C4-2B (cell line): Measurements from ENCODE around the gene PDE9A.

Source experiments
- H3K27ac ChIP-seq: fragments of 450-650 bp; 2 replicates; pipeline ENCODE4 v1.5.1; 2017
- ZFX ChIP-seq: fragments of 450-650 bp; IDR thresholded peaks from 2 replicates; pipeline ENCODE4 v1.6.1; 2017
- TF ChIP-seq, protein P1 (sequence below): fragments of 450-650 bp; conservative IDR thresholded peaks from 2 replicates; pipeline ENCODE4 v1.5.1; 2017; ENCODE audit warnings: mild to moderate bottlenecking

Gene PDE9A

DNA sequence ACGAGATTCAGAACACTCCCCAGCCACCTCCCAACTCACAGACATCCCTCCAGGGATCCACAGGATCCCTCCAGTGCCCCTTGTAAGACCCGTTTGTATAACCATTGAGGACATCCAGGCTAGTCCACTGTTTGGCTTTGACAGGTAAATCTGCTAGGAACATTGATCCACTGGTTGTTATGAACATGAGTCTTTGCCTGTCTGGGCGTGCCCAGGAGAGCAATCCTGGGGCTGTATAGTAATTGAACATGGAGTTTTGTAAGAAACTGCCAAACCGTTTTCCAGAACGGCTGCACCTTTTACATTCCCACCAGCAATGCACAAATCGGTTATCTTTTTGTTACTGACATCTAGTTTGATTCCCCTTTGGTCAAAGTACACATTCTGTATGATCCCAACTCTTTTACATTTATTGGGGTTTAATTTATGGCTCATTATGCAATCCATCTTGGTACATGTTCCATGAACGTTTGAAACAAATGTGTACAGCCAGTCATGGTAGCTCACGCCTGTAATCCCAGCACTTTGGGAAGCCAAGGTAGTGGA lies 137.2 kb downstream of the PDE9A start:
- no peak overlapping the region for H3K27ac ChIP-seq
- TF ChIP-seq, protein P1, sequence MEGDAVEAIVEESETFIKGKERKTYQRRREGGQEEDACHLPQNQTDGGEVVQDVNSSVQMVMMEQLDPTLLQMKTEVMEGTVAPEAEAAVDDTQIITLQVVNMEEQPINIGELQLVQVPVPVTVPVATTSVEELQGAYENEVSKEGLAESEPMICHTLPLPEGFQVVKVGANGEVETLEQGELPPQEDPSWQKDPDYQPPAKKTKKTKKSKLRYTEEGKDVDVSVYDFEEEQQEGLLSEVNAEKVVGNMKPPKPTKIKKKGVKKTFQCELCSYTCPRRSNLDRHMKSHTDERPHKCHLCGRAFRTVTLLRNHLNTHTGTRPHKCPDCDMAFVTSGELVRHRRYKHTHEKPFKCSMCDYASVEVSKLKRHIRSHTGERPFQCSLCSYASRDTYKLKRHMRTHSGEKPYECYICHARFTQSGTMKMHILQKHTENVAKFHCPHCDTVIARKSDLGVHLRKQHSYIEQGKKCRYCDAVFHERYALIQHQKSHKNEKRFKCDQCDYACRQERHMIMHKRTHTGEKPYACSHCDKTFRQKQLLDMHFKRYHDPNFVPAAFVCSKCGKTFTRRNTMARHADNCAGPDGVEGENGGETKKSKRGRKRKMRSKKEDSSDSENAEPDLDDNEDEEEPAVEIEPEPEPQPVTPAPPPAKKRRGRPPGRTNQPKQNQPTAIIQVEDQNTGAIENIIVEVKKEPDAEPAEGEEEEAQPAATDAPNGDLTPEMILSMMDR = no peak
- TF ChIP-seq ZFX = no peak

DNA sequence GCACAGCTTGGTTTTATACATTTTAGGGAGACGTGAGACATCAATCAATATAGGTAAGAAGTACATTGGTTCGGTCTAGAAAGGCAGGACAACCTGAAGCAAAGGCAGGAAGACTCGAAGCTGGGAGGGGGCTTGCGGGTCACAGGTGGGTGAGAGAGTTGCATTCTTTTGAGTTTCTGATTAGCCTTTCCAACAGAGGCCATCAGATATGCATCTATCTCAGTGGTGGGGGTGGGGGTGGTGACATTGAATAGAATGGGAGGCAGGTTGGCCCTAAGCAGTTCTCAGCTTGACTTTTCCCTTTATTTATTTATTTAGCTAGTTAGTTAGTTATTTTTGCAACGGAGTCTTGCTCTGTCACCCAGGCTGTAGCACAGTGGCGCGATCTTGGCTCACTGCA lies 140.4 kb downstream of the PDE9A start:
- H3K27ac ChIP-seq = no peak overlapping the region
- TF ChIP-seq, protein P1 = no peak
- no peak for TF ChIP-seq ZFX

DNA sequence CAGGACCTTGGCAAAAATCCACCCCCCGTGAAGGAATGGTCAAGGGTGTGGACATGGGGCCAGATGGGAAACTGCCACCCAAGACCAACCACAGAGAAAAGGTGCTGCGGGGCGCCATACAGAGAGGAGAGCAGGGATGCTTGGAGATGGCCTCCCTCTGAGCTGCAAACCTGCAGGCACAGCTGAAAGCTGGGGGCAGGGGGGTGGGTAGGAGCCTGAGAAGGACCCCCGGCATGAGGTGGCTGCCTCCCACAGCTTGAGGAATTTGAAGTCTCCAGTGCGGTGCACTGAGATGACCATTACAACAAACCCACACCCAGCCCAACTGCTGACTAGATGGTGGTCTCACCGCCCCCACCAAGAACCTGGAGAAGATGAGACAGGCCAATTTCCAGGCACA lies 141.1 kb downstream of the PDE9A start:
- TF ChIP-seq, protein P1 = no peak
- no peak for TF ChIP-seq ZFX
- no peak overlapping the region for H3K27ac ChIP-seq

DNA sequence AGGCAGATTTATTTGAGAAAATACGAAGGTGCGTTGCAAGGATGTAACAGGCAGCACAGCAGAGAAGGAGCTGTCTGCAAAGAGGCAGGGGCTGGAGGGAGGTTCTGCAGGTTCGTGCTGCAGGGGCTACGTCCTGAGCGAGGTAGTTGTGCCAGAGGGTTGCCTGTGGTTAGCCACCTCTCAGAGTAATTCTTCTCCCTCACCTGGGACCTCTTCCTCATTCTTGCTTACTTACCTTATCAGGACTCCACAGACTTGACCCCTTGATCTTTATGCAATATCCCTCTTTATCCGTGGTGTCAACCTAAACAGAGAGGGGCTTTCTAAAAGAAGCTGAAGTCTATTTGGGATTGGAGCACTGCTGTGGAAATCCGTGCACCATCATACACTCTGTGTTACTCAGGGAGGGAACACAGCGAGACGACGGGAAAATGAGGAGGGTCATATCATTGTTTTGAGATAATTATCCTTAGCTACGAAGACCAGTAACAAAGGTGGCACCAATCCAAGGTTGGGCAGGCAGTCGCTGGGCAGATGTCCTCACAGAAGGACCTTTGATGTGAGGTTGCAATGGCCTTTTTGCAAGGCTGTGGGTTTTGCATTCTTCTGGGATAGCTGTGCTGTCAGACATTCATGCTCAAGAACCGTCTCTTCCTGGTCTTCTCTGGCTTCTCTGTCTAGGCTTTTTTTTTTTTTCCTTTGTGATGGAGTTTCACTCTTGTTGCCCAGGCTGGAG lies 143.1 kb downstream of the PDE9A start:
- no peak overlapping the region for H3K27ac ChIP-seq
- TF ChIP-seq, protein P1 = no peak

DNA sequence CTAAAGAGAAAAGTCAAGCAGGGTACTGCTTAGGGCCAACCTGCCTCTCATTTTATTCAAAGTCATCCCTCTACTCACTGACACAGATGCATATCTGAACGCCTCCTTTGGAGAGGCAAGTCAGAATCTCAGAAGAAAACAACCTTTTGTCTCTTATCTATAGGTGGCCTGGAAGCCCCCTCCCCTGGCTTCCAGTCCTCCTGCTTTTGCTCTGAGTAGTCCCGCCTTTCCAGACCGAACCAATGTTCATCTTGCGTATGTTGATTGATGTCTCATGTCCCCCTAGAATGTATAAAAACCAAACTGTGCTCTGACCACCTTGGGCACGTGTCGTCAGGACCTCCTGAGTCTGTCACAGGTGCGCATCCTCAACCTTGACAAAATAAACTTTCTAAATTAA lies 144.1 kb downstream of the PDE9A start:
- TF ChIP-seq, protein P1 = no peak
- no peak for TF ChIP-seq ZFX
- H3K27ac ChIP-seq = no peak overlapping the region

DNA sequence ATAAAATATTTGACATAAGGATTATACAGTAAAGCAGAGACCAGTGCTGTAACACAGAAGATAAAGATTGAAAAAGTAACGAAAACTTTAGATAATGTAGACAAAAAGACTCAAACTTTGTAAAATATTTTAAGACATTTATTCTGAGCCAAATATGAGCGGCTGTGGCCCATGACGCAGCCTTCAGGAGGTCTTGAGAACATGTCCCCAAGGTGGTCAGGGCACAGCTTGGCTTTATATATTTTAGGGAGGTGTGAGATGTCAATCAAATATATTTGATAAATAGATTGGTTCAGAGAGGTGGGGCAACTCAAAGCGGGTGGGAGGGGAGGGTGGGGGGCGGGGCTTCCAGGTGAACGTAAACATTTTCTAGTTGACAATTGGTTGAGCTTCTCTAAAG lies 144.7 kb downstream of the PDE9A start:
- no peak for TF ChIP-seq ZFX
- TF ChIP-seq, protein P1 = no peak

DNA sequence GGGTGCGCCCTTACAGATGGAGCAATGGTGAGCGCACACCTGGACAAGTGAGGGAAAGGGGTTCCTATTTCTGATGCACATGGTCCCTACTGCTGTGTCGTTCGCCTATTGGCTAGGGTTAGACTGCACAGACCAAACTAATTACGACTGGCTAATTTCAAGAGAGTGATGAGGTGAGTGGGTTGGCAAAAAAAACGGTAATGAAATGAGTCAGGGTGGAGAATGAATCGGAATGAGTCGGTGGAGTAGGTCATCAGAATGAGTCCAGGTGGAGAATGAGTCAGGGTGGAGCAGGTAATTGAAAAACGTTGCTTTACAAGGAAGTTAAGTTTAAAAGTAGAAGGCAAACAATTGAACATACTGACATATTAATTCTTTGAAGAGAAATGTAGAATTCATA lies 146.1 kb downstream of the PDE9A start:
- TF ChIP-seq, protein P1 = no peak
- no peak for TF ChIP-seq ZFX
- no peak overlapping the region for H3K27ac ChIP-seq

More for the DNA sequence above, 144.7 kb downstream of the PDE9A start:
- no peak overlapping the region for H3K27ac ChIP-seq
